K562 (cell line): ENCODE measurements around the gene MYO3B. TPM values are rescaled to one million over a fixed set of nuclear protein-coding genes. Genes with fewer than 3 reads are reported as not detected.
A peak's percentile ranks its signal among the peaks of the same experiment; 100 is the strongest.

Source experiments
- ATAC-seq: fragments of 200-7000 bp; cut with Tn5 transposase; 3 replicates; pipeline ENCODE4 v1.9.1; 2020; ENCODE audit warnings: moderate library complexity
- BruUV-seq: library from RNA; stranded (reverse); fragments of 400-500 nt; replicated peaks from 2 replicates; lab custom pipeline; 2021; lab: Mats Ljungman, UMichigan
- CTCF ChIA-PET: fragments of 300-600 bp; formaldehyde crosslinking; extraction: SDS; loops from one replicate; lab custom pipeline; 2021; ENCODE audit warnings: low intra/inter-chr PET ratio; lab: Yijun Ruan, JAX
- POLR2A ChIA-PET: fragments of 300-600, 350-650 bp; sonication (Branson Sonifier 250); formaldehyde crosslinking; extraction: SDS; loops from one replicate; lab custom pipeline; 2021; ENCODE audit warnings: antibody characterized with exemption, inconsistent platforms; lab: Yijun Ruan, JAX
- DNase-seq, 4 experiments: peaks; one replicate each; pipeline versions ENCODE4 v3.0.0 to v3.0.0-alpha.2; 2011 to 2018; ENCODE audit warnings: low spot score in 3 of 4, mixed read lengths in 3 of 4; ENCODE audit errors: extremely low read depth in 1 of 4
- FAIRE-seq: peaks from 2 replicates; lab custom pipeline; 2011; peaks lifted over from hg19 to GRCh38; lab: Jason Lieb, UNC
- H2AFZ ChIP-seq: 2 replicates; pipeline ENCODE4 v1.6.0; 2011; ENCODE audit warnings: low read depth, low read length, control low read depth, inconsistent platforms
- H3K27ac ChIP-seq: fragments of 200-600 bp; 3 replicates; pipeline ENCODE4 v1.8.0; 2011; ENCODE audit warnings: low read depth, mild to moderate bottlenecking, control low read depth, inconsistent platforms, low read length, moderate library complexity, mixed read lengths; ENCODE audit errors: extremely low read depth
- H3K27me3 ChIP-seq, 2 experiments: fragments of 300-600 bp in 1 of 2; 2 replicates in 1 of 2; 3 replicates in 1 of 2; pipeline versions ENCODE4 v1.6.0 to v1.8.0; 2011; ENCODE audit warnings: inconsistent platforms in 2 of 2, low read length in 2 of 2, mild to moderate bottlenecking in 1 of 2, mixed read lengths in 1 of 2, moderate library complexity in 1 of 2; ENCODE audit not compliant: control insufficient read depth in 2 of 2, insufficient read depth in 2 of 2
- H3K36me3 ChIP-seq: fragments of 300-600 bp; 3 replicates; pipeline ENCODE4 v1.8.0; 2011; ENCODE audit warnings: mild to moderate bottlenecking, low read length, inconsistent platforms; ENCODE audit not compliant: control insufficient read depth, insufficient read depth
- H3K4me1 ChIP-seq, 2 experiments: fragments of 200-600 bp in 1 of 2; replicated peaks in 1 of 2; 2 replicates in 1 of 2; 3 replicates in 1 of 2; pipeline versions ENCODE4 v1.5.1 to v1.8.0; 2011; ENCODE audit warnings: inconsistent platforms in 2 of 2, low read length in 2 of 2, mild to moderate bottlenecking in 1 of 2, mixed read lengths in 1 of 2, moderate library complexity in 1 of 2; ENCODE audit not compliant: control insufficient read depth in 2 of 2, insufficient read depth in 2 of 2
- H3K4me2 ChIP-seq: 2 replicates; pipeline ENCODE4 v1.6.1; 2011; ENCODE audit warnings: low read length, control low read depth, inconsistent platforms, mixed read lengths; ENCODE audit not compliant: insufficient read depth
- H3K4me3 ChIP-seq: fragments of 200-600 bp; sonication (generic), shearing (Covaris generic); 2 replicates; pipeline ENCODE4 v1.5.1; 2016; ENCODE audit warnings: control low read depth, inconsistent platforms
- H3K79me2 ChIP-seq: fragments of 200-600 bp; 3 replicates; pipeline ENCODE4 v1.8.0; 2011; ENCODE audit warnings: low read length, inconsistent platforms; ENCODE audit not compliant: control insufficient read depth, insufficient read depth
- H3K9ac ChIP-seq, 2 experiments: 2 replicates each; pipeline versions ENCODE4 v1.6.0 to v1.6.1; 2011; ENCODE audit warnings: low read depth in 2 of 2, low read length in 2 of 2, control low read depth in 1 of 2, inconsistent platforms in 1 of 2, mild to moderate bottlenecking in 1 of 2, mixed read lengths in 1 of 2; ENCODE audit not compliant: insufficient read depth in 1 of 2
- H3K9me1 ChIP-seq: one replicate; pipeline ENCODE4 v1.6.0; 2011; ENCODE audit warnings: inconsistent platforms, mild to moderate bottlenecking, low read length, moderate library complexity; ENCODE audit not compliant: control insufficient read depth, insufficient read depth
- H3K9me3 ChIP-seq: replicated peaks from 2 replicates; pipeline ENCODE4 v1.5.1; 2011; ENCODE audit warnings: low read depth, low read length, inconsistent platforms; ENCODE audit not compliant: control insufficient read depth, insufficient read depth
- H4K20me1 ChIP-seq: replicated peaks from 2 replicates; pipeline ENCODE4 v1.6.1; 2011; ENCODE audit warnings: low read length, inconsistent platforms, mixed read lengths; ENCODE audit not compliant: control insufficient read depth, insufficient read depth
- ATF3 ChIP-seq, 2 experiments: fragments of 450-650 bp in 1 of 2; sonication (generic) in 1 of 2; formaldehyde crosslinking in 1 of 2; IDR thresholded peaks in 1 of 2; conservative IDR thresholded peaks in 1 of 2; 2 replicates each; pipeline versions ENCODE4 v1.6.1 to v1.8.1; 2016 to 2023; ENCODE audit warnings: mild to moderate bottlenecking in 2 of 2, moderate library complexity in 2 of 2, inconsistent platforms in 1 of 2, missing genetic modification reagents in 1 of 2
- C11orf30 ChIP-seq: fragments of 450-650 bp; IDR thresholded peaks from 2 replicates; pipeline ENCODE4 v1.6.1; 2016; ENCODE audit warnings: low read depth, mild to moderate bottlenecking
- CREB5 ChIP-seq: fragments of 250-450 bp; sonication (Bioruptor Pico); IDR thresholded peaks from 2 replicates; pipeline ENCODE4 v1.5.0; 2020; ENCODE audit warnings: mild to moderate bottlenecking
- FOSL1 ChIP-seq: fragments of 200-800 bp; sonication (Bioruptor generic); conservative IDR thresholded peaks from 2 replicates; pipeline ENCODE4 v1.6.1; 2016; ENCODE audit warnings: missing genetic modification characterization, missing compliant biosample characterization
- MTF1 ChIP-seq: fragments of 250-450 bp; sonication (Bioruptor Pico); IDR thresholded peaks from 2 replicates; pipeline ENCODE4 v1.9.0; 2021; ENCODE audit warnings: moderate library complexity, mild to moderate bottlenecking, inconsistent platforms, borderline replicate concordance
- MXD1 ChIP-seq: fragments of 250-450 bp; sonication (Bioruptor Pico); IDR thresholded peaks from 2 replicates; pipeline ENCODE4 v1.8.0; 2021; ENCODE audit warnings: borderline replicate concordance, mild to moderate bottlenecking, moderate library complexity; ENCODE audit not compliant: poor library complexity, severe bottlenecking
- NFE2 ChIP-seq: IDR thresholded peaks from 2 replicates; pipeline ENCODE4 v1.6.1; 2014; ENCODE audit warnings: antibody characterized with exemption, low read depth
- ZNF253 ChIP-seq: fragments of 250-450 bp; sonication (Bioruptor Pico); conservative IDR thresholded peaks from 2 replicates; pipeline ENCODE4 v1.6.1; 2021; ENCODE audit warnings: mild to moderate bottlenecking
- WGBS: fragments of 100-300 bp; shearing (Covaris generic); methylation state at CpG from one replicate; pipeline ENCODE4 v1.1.6; 2016; ENCODE audit warnings: low coverage, mixed read lengths; ENCODE audit not compliant: insufficient coverage; ENCODE audit errors: missing lambda C conversion rate; 5-methylcytosine and 5-hydroxymethylcytosine counted together
- in situ Hi-C: fragments of 300-500 bp; cut with MboI; formaldehyde crosslinking; loops from 4 replicates; pipeline ENCODE4 v1.15.0; 2018; ENCODE audit warnings: inconsistent platforms, mixed read lengths
- intact Hi-C: fragments of 100-400 bp; cut with micrococcal nuclease; formaldehyde crosslinking; loops from 2 replicates; pipeline ENCODE4 v1.14.2; 2022
- polyA plus RNA-seq, 8 experiments: library from polyadenylated mRNA; depleted of rRNA in 4 of 8; stranded (reverse) in 5 of 8; unstranded in 3 of 8; fragments of >200 nt; fragmentation: Nextera tagmentation in 2 of 8; fragmentation: Illumina TruSeq in 1 of 8; extraction: Ambion mirVana in 2 of 8; extraction: Trizol in 1 of 8; gene quantifications; 2 replicates each; pipeline versions ENCODE4 v1.2.1 to v1.2.3, GENCODE V29; 2011 to 2014; ENCODE audit warnings: inconsistent platforms in 1 of 8, missing spikeins in 1 of 8
- total RNA-seq, 7 experiments: library from RNA; depleted of rRNA in 6 of 7; stranded (reverse); fragments of >200 nt in 6 of 7; fragmentation: Illumina TruSeq in 2 of 7; extraction: Trizol in 2 of 7; gene quantifications; 2 replicates each; pipeline versions ENCODE4 v1.2.1 to v1.2.3, GENCODE V29; 2011 to 2021; ENCODE audit warnings: low replicate concordance in 1 of 7

Gene MYO3B
- total and polyA plus RNA-seq, 9 of the 15 experiments (the other 6 are each of a cell fraction or from before 2014, with no cell fraction given), result 2.7 to 6.5 (median 3.6) TPM

- Histone ChIP-seq H2AFZ (0 out of 2 replicates have a peak overlapping the region, but pooled peaks have one; percentile 12), H3K36me3 (no peaks in the 10 kb centered on the region), H3K4me3 (no peak overlapping the region), H3K4me1 (peaks cover 24 to 41% of the 10 kb centered on the region in 2 experiments), H3K9me1 (no peaks in the 10 kb centered on the region), H3K4me2 (no peak overlapping the region), H4K20me1 (no peaks in the 10 kb centered on the region), H3K27me3 (no peaks in the 10 kb centered on the region), H3K27ac (no peak overlapping the region), H3K9ac (no peak overlapping the region), H3K79me2 (no peaks in the 10 kb centered on the region), H3K9me3 (no peaks in the 10 kb centered on the region; the same call in 1 of the 2 replicates)
- WGBS, result 14% methylated on average over 3 of the region's 3 CpGs
- in situ Hi-C loops, result no loop called here
- no peak for ATAC-seq
- ChIA-PET CTCF (no interaction called here), POLR2A (interaction anchor here (1.0 kb wide), 1 partner anchor 10 kb away, joined by 4 read pairs; no protein-coding TSS in a partner anchor)
- intact Hi-C loops, result no loop called here
- BruUV-seq, result no TSS peak
- FAIRE-seq, result no peak
- DNase-seq, result no peak
- TF ChIP-seq NFE2, result 0 out of 2 replicates have a peak, but pooled peaks have one; percentile 10
- TF ChIP-seq MXD1, result no peak
- TF ChIP-seq MTF1 (CRISPR knock-in tag), result no peak
- no peak for TF ChIP-seq CREB5 (CRISPR knock-in tag)
- TF ChIP-seq ZNF253 (CRISPR knock-in tag), result no peak
- peak; percentile 63; the same call in 1 of the 2 replicates for TF ChIP-seq ATF3 (IDR thresholded peaks at IDR 0.05)
- TF ChIP-seq ATF3 (CRISPR knock-in tag; conservative IDR thresholded peaks at IDR 0.05), result no peak
- 0 out of 2 replicates have a peak, but pooled peaks have one; percentile 10 for TF ChIP-seq C11orf30
- peak; percentile 88 for TF ChIP-seq FOSL1 (tag)
These were observed 80.4 kb downstream of the MYO3B start for GRCh38 chr2:170258382-170258781.
